ENCODE data around the gene CRK.

CRK gene

GRCh38 chr17:1455797-1456599 is at the start of gene CRK:
CRK (minus strand) TSS chr17:1456232; CDS start chr17:1456117, 115 bp downstream.
- DNase-seq (ENCODE audit: low read depth): peak; percentile 77
- H3K4me3 ChIP-seq (ENCODE audit: low read depth, low read length): peak within 1 kb of the TSS; percentile 95

GRCh38 chr17:1505586-1505985 is 49.6 kb upstream of the CRK start:
- DNase-seq (ENCODE audit: low read depth): no peak
- H3K4me3 ChIP-seq (ENCODE audit: low read depth, low read length): no peak overlapping the region

- H3K4me3 ChIP-seq (ENCODE audit: low read depth, low read length): no peak overlapping the region
Observed at GRCh38 chr17:1504866-1505265, 48.8 kb upstream of the CRK start.

GRCh38 chr17:1503699-1504098 is 47.7 kb upstream of the CRK start:
- no peak for DNase-seq (ENCODE audit: low read depth)
- no peak overlapping the region for H3K4me3 ChIP-seq (ENCODE audit: low read depth, low read length)

More at GRCh38 chr17:1504866-1505265, 48.8 kb upstream of the CRK start:
- no peak for DNase-seq (ENCODE audit: low read depth)

GRCh38 chr17:1498869-1499268 is 42.8 kb upstream of the CRK start:
- DNase-seq (ENCODE audit: low read depth): no peak
- H3K4me3 ChIP-seq (ENCODE audit: low read depth, low read length): no peak overlapping the region

- H3K4me3 ChIP-seq (ENCODE audit: low read depth, low read length): no peak overlapping the region
- no peak for DNase-seq (ENCODE audit: low read depth)
Observed at GRCh38 chr17:1498233-1498632, 42.2 kb upstream of the CRK start.

- no peak for DNase-seq (ENCODE audit: low read depth)
- no peak overlapping the region for H3K4me3 ChIP-seq (ENCODE audit: low read depth, low read length)
Observed at GRCh38 chr17:1497831-1498230, 41.8 kb upstream of the CRK start.

- no peak for DNase-seq (ENCODE audit: low read depth)
- no peak overlapping the region for H3K4me3 ChIP-seq (ENCODE audit: low read depth, low read length)
Observed at GRCh38 chr17:1496869-1497268, 40.8 kb upstream of the CRK start.

GRCh38 chr17:1495265-1495989 is 39.4 kb upstream of the CRK start:
- no peak for DNase-seq (ENCODE audit: low read depth)
- no peak overlapping the region for H3K4me3 ChIP-seq (ENCODE audit: low read depth, low read length)

GRCh38 chr17:1494736-1495253 is 38.8 kb upstream of the CRK start:
- DNase-seq (ENCODE audit: low read depth): no peak
- no peak overlapping the region for H3K4me3 ChIP-seq (ENCODE audit: low read depth, low read length)

- no peak for DNase-seq (ENCODE audit: low read depth)
- no peak overlapping the region for H3K4me3 ChIP-seq (ENCODE audit: low read depth, low read length)
Observed at GRCh38 chr17:1494203-1494602, 38.2 kb upstream of the CRK start.

GRCh38 chr17:1493291-1493980 is 37.4 kb upstream of the CRK start:
- no peak overlapping the region for H3K4me3 ChIP-seq (ENCODE audit: low read depth, low read length)
- DNase-seq (ENCODE audit: low read depth): no peak

- peak within 1 kb of the TSS; percentile 52 for H3K4me3 ChIP-seq (ENCODE audit: low read depth, low read length)
- no peak for DNase-seq (ENCODE audit: low read depth)
Observed at GRCh38 chr17:1492249-1493206, 36.5 kb upstream of the CRK start, which contains the start of gene MYO1C. MYO1C (minus strand) TSS chr17:1492686; CDS start chr17:1492487, 199 bp downstream.

GRCh38 chr17:1491443-1492248 is 35.6 kb upstream of the CRK start:
- DNase-seq (ENCODE audit: low read depth): no peak
- H3K4me3 ChIP-seq (ENCODE audit: low read depth, low read length): peak overlapping the region; percentile 81

- DNase-seq (ENCODE audit: low read depth): no peak
- H3K4me3 ChIP-seq (ENCODE audit: low read depth, low read length): peak overlapping the region; percentile 81
Observed at GRCh38 chr17:1490643-1491442, 34.8 kb upstream of the CRK start.

- DNase-seq (ENCODE audit: low read depth): no peak
Observed at GRCh38 chr17:1488826-1489270, 32.8 kb upstream of the CRK start.

More at GRCh38 chr17:1488826-1489270, 32.8 kb upstream of the CRK start:
- peak overlapping the region; percentile 39 for H3K4me3 ChIP-seq (ENCODE audit: low read depth, low read length)

All from skeletal muscle cell (primary cell).